DOHH2 (cell line): ENCODE results near the gene UNC5CL.

Source experiments
- H3F3A ChIP-seq: fragments of 200-600 bp; sonication (generic), shearing (Covaris generic); 2 replicates; pipeline ENCODE4 v1.6.0; 2016; ENCODE audit warnings: antibody characterized with exemption, mild to moderate bottlenecking; ENCODE audit not compliant: control insufficient read depth, insufficient read depth
- H3K27ac ChIP-seq: fragments of 200-600 bp; sonication (generic); 2 replicates; pipeline ENCODE4 v1.5.1; 2014; ENCODE audit warnings: low read depth, mild to moderate bottlenecking, low read length, moderate library complexity
- H3K27me3 ChIP-seq: fragments of 200-600 bp; sonication (generic); 2 replicates; pipeline ENCODE4 v1.6.1; 2014; ENCODE audit warnings: mild to moderate bottlenecking, low read length, mixed read lengths; ENCODE audit not compliant: control insufficient read depth
- H3K36me3 ChIP-seq: fragments of 200-600 bp; sonication (generic); 2 replicates; pipeline ENCODE4 v1.6.1; 2014; ENCODE audit warnings: mild to moderate bottlenecking, low read length, moderate library complexity, mixed read lengths; ENCODE audit not compliant: control insufficient read depth
- H3K4me1 ChIP-seq: fragments of 200-600 bp; sonication (generic); 2 replicates; pipeline ENCODE4 v1.6.1; 2014; ENCODE audit warnings: mild to moderate bottlenecking, low read length, mixed read lengths; ENCODE audit not compliant: control insufficient read depth
- H3K4me2 ChIP-seq: fragments of 200-600 bp; sonication (generic); 2 replicates; pipeline ENCODE4 v1.6.0; 2014; ENCODE audit warnings: mild to moderate bottlenecking, low read length, moderate library complexity
- H3K4me3 ChIP-seq: fragments of 200-600 bp; sonication (generic); 2 replicates; pipeline ENCODE4 v1.5.1; 2014; ENCODE audit warnings: mild to moderate bottlenecking, low read length, mixed read lengths
- H3K79me2 ChIP-seq: fragments of 200-600 bp; sonication (generic); 2 replicates; pipeline ENCODE4 v1.6.1; 2014; ENCODE audit warnings: mild to moderate bottlenecking, low read length, mixed read lengths; ENCODE audit not compliant: control insufficient read depth
- H3K9me2 ChIP-seq: fragments of 200-600 bp; sonication (generic); replicated peaks from 2 replicates; pipeline ENCODE4 v1.6.1; 2014; ENCODE audit warnings: mild to moderate bottlenecking, low read length, mixed read lengths; ENCODE audit not compliant: control insufficient read depth
- H3K9me3 ChIP-seq: fragments of 200-600 bp; sonication (generic); 2 replicates; pipeline ENCODE4 v1.6.1; 2014; ENCODE audit warnings: antibody characterized with exemption, low read length, mixed read lengths; ENCODE audit not compliant: control insufficient read depth, insufficient read depth
- H4K20me1 ChIP-seq: fragments of 200-600 bp; sonication (generic); 2 replicates; pipeline ENCODE4 v1.6.0; 2014; ENCODE audit warnings: low read depth, mild to moderate bottlenecking, antibody characterized with exemption, low read length, moderate library complexity; ENCODE audit not compliant: control insufficient read depth, insufficient read depth
- EZH2phosphoT487 ChIP-seq: fragments of 200-600 bp; sonication (generic); IDR thresholded peaks from 2 replicates; pipeline ENCODE4 v1.6.1; 2017; ENCODE audit warnings: borderline replicate concordance, mild to moderate bottlenecking, antibody characterized with exemption, low read length, moderate library complexity, mixed read lengths
- TF ChIP-seq, protein P1 (sequence below): fragments of 200-600 bp; sonication (generic); IDR thresholded peaks from one replicate; pipeline ENCODE4 v1.5.1; 2014; ENCODE audit warnings: antibody characterized with exemption, mild to moderate bottlenecking, low read depth, low read length; ENCODE audit not compliant: poor library complexity, severe bottlenecking

Gene UNC5CL

DNA sequence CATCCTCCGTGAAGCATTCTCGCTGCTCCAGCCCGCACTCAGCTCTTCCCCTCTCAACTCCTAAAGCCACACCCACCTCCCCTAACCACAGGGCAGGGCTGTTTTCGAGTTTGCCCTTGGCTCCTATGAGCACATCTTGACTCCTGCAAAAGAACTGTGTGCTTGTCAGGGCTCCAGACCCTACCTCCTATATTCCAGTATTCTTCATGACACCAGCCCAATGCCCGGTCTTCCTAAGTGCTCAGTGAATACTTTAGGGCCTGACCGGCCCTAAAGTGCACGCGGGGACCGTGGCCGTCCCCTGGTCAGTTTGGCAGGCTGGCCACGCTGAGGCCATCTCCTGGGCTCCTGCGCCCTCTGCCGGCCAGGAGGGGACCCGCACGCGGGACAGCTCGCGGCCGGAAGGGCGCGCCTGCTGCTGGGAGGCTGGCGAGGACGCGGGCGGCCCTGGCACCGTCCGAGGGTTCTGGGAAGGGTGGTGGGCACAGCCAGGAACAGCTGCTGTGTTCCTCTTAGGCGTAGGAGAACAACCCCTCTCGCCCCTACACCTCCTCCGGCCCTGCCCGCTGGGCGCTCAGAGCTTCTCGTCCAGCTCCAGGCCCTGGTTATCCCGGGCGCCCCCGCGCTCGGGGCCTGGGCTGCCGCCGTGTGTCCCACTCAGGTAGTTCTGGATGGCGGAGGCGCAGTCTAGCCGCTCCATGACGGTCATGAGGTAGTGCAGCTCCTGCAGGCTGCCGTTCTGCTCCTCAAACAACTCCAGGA, 11.0 kb downstream of the UNC5CL start:
- Histone ChIP-seq H4K20me1 (no peaks in the 10 kb centered on the region), H3F3A (no peaks in the 10 kb centered on the region), H3K27me3 (no peaks in the 10 kb centered on the region), H3K4me3 (peak overlapping the region; percentile 79), H3K9me2 (no peaks in the 10 kb centered on the region), H3K9me3 (no peaks in the 10 kb centered on the region), H3K36me3 (no peaks in the 10 kb centered on the region), H3K4me1 (peaks cover 24% of the 10 kb centered on the region), H3K4me2 (peak overlapping the region; percentile 85), H3K27ac (peak overlapping the region; percentile 31), H3K79me2 (no peaks in the 10 kb centered on the region)
- no peak for TF ChIP-seq EZH2phosphoT487
- TF ChIP-seq, protein P1, sequence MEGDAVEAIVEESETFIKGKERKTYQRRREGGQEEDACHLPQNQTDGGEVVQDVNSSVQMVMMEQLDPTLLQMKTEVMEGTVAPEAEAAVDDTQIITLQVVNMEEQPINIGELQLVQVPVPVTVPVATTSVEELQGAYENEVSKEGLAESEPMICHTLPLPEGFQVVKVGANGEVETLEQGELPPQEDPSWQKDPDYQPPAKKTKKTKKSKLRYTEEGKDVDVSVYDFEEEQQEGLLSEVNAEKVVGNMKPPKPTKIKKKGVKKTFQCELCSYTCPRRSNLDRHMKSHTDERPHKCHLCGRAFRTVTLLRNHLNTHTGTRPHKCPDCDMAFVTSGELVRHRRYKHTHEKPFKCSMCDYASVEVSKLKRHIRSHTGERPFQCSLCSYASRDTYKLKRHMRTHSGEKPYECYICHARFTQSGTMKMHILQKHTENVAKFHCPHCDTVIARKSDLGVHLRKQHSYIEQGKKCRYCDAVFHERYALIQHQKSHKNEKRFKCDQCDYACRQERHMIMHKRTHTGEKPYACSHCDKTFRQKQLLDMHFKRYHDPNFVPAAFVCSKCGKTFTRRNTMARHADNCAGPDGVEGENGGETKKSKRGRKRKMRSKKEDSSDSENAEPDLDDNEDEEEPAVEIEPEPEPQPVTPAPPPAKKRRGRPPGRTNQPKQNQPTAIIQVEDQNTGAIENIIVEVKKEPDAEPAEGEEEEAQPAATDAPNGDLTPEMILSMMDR, result peak; percentile 98

DNA sequence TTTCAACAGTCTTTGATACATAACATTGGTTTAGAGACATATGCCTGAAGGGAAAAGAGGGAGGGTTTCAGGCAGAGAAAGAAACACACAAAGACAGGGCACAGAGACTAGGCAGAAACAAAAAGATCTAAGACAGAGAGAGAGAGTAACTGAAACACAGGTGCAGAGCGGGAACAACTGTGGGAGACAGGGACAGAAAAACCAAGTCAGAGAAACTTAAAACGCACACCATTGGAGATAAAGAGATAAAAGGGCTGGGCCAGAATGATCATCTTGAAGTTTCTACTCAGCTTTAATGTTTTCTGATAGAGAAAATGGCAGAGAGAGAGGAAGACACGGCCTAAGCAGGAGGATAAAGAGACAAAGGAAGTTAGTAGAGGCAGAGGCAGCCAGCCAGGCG, 11.8 kb downstream of the UNC5CL start:
- Histone ChIP-seq H4K20me1 (no peaks in the 10 kb centered on the region), H3F3A (no peaks in the 10 kb centered on the region), H3K27me3 (no peaks in the 10 kb centered on the region), H3K4me1 (peaks cover 24% of the 10 kb centered on the region), H3K9me3 (no peaks in the 10 kb centered on the region), H3K36me3 (no peaks in the 10 kb centered on the region), H3K4me3 (peak overlapping the region; percentile 79), H3K79me2 (no peaks in the 10 kb centered on the region), H3K9me2 (no peaks in the 10 kb centered on the region), H3K4me2 (peak overlapping the region; percentile 85), H3K27ac (peak overlapping the region; percentile 31)
- TF ChIP-seq EZH2phosphoT487, result no peak
- TF ChIP-seq, protein P1, result no peak

DNA sequence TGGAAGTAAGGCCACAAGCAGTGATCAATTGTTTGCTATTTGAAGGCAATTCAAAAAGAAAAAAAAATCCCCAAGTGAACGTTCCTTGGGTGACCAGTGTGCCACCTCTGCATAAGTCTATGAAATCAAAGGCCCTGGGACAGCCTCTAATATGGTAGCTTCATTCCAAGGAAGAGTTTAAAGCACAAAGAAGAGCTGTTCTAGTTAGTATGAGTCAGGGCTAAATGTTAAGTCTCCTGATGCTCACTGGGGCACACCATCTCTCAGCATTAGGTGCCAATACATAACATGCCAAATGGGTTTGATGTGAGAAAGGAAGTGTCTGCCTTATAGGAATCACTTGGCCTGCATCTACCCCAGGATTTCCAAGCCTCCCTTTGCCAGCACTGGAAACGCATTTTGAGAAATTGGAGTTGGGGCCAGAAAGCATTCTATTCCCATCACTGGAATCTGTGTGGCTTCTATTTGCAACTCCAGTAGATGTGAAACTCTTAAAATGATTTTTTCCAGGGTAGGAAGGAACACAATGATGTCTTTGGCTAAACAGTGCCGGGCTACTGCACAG, 13.0 kb downstream of the UNC5CL start:
- H3K27ac ChIP-seq, result no peak overlapping the region
- H3F3A ChIP-seq, result no peaks in the 10 kb centered on the region
- H4K20me1 ChIP-seq, result no peaks in the 10 kb centered on the region
- TF ChIP-seq, protein P1, result no peak
- TF ChIP-seq EZH2phosphoT487, result no peak
- H3K4me2 ChIP-seq, result peak overlapping the region; percentile 35
- H3K4me1 ChIP-seq, result peaks cover 24% of the 10 kb centered on the region
- H3K9me3 ChIP-seq, result no peaks in the 10 kb centered on the region
- no peaks in the 10 kb centered on the region for H3K27me3 ChIP-seq
- no peaks in the 10 kb centered on the region for H3K36me3 ChIP-seq
- H3K9me2 ChIP-seq, result no peaks in the 10 kb centered on the region
- no peaks in the 10 kb centered on the region for H3K79me2 ChIP-seq
- no peak overlapping the region for H3K4me3 ChIP-seq
